Vagina (tissue), 2 donors: ENCODE results near the gene ITPR1. TPM values are rescaled to one million over a fixed set of nuclear protein-coding genes. Genes with fewer than 3 reads are reported as not detected.

ENCODE experiments used
- DNase-seq, 2 donors: peaks; one replicate each; pipeline ENCODE4 v3.0.0-alpha.2; 2017; ENCODE audit errors: extremely low spot score in 2 of 2
- H3K27ac ChIP-seq: fragments of 200-600 bp; sonication (generic); one replicate; pipeline ENCODE4 v1.5.1; 2019
- H3K27me3 ChIP-seq: fragments of 200-600 bp; sonication (generic); one replicate; pipeline ENCODE4 v1.5.1; 2019
- H3K36me3 ChIP-seq, 2 donors: fragments of 200-600 bp; sonication (generic); one replicate each; pipeline ENCODE4 v1.5.1; 2017 to 2019
- H3K4me1 ChIP-seq: fragments of 200-600 bp; sonication (generic); one replicate; pipeline ENCODE4 v1.5.1; 2019
- H3K4me3 ChIP-seq, 2 donors: fragments of 200-600 bp; sonication (generic); 1 replicate in 1 of 2; 2 replicates in 1 of 2; pipeline ENCODE4 v1.5.1; 2016 to 2019
- H3K9me3 ChIP-seq: fragments of 200-600 bp; sonication (generic); one replicate; pipeline ENCODE4 v1.5.1; 2019
- CTCF ChIP-seq, 3 experiments: fragments of 450-650 bp in 2 of 3; fragments of 200-600 bp in 1 of 3; sonication (generic) in 1 of 3; IDR thresholded peaks; one replicate each; pipeline ENCODE4 v1.5.1; 2017 to 2019; ENCODE audit warnings: antibody characterized with exemption in 3 of 3, mild to moderate bottlenecking in 2 of 3, moderate library complexity in 2 of 3
- POLR2A ChIP-seq, 2 donors: fragments of 450-650 bp; IDR thresholded peaks; one replicate each; pipeline ENCODE4 v1.6.1; 2017; ENCODE audit warnings: antibody characterized with exemption in 2 of 2, mild to moderate bottlenecking in 2 of 2, moderate library complexity in 2 of 2
- POLR2AphosphoS5 ChIP-seq, 2 donors: sonication (generic); formaldehyde crosslinking; IDR thresholded peaks; one replicate each; pipeline ENCODE4 v1.9.0; 2017; ENCODE audit warnings: antibody characterized with exemption in 2 of 2, mild to moderate bottlenecking in 2 of 2, low read depth in 1 of 2; ENCODE audit not compliant: insufficient read depth in 1 of 2
- intact Hi-C: fragments of 100-400 bp; cut with DNase I; formaldehyde crosslinking; loops from one replicate; pipeline ENCODE4 v1.15.1; 2023
- total RNA-seq: library from RNA; depleted of rRNA; stranded (reverse); fragments of >200 nt; gene quantifications from one replicate; pipeline ENCODE4 v1.2.3, GENCODE V29; 2016

Gene ITPR1
- total RNA-seq, 1 donor from 2014 or later, result 108 TPM

GRCh38 chr3:4517643-4518311 lies 24.6 kb downstream of the ITPR1 start:
- no peaks in the 10 kb centered on the region for H3K27me3 ChIP-seq
- peaks cover 4% of the 10 kb centered on the region for H3K4me1 ChIP-seq
- TF ChIP-seq CTCF (IDR thresholded peaks at IDR 0.05), result no peak
- no peak for TF ChIP-seq POLR2AphosphoS5 (IDR thresholded peaks at IDR 0.05; ENCODE audit: insufficient read depth in 1 of 2, low read depth in 1 of 2)
- no peak for TF ChIP-seq POLR2A (IDR thresholded peaks at IDR 0.05)
- no peak for DNase-seq
- no peak overlapping the region for H3K4me3 ChIP-seq
- H3K36me3 ChIP-seq, result no peaks in the 10 kb centered on the region
- intact Hi-C loops, result no loop called here
- H3K9me3 ChIP-seq, result no peaks in the 10 kb centered on the region
- no peak overlapping the region for H3K27ac ChIP-seq

GRCh38 chr3:4520033-4520816 lies 27.1 kb downstream of the ITPR1 start:
- Histone ChIP-seq H3K27ac (no peak overlapping the region), H3K4me1 (peaks cover 18% of the 10 kb centered on the region), H3K27me3 (no peaks in the 10 kb centered on the region), H3K4me3 (no peak overlapping the region), H3K36me3 (no peaks in the 10 kb centered on the region), H3K9me3 (no peaks in the 10 kb centered on the region)
- no peak for TF ChIP-seq POLR2AphosphoS5 (IDR thresholded peaks at IDR 0.05; ENCODE audit: insufficient read depth in 1 of 2, low read depth in 1 of 2)
- TF ChIP-seq CTCF (IDR thresholded peaks at IDR 0.05), result no peak
- no peak for TF ChIP-seq POLR2A (IDR thresholded peaks at IDR 0.05)
- intact Hi-C loops, result no loop called here
- DNase-seq, result no peak

GRCh38 chr3:4522947-4523346 lies 29.8 kb downstream of the ITPR1 start:
- no peak overlapping the region for H3K27ac ChIP-seq

GRCh38 chr3:4523710-4524698 lies 30.9 kb downstream of the ITPR1 start:
- Histone ChIP-seq H3K9me3 (no peaks in the 10 kb centered on the region), H3K4me1 (peaks cover 26% of the 10 kb centered on the region), H3K27ac (peak overlapping the region; percentile 34), H3K4me3 (no peak overlapping the region), H3K27me3 (no peaks in the 10 kb centered on the region), H3K36me3 (no peaks in the 10 kb centered on the region)
- TF ChIP-seq POLR2A (IDR thresholded peaks at IDR 0.05), result no peak
- no peak for TF ChIP-seq CTCF (IDR thresholded peaks at IDR 0.05)
- no peak for TF ChIP-seq POLR2AphosphoS5 (IDR thresholded peaks at IDR 0.05; ENCODE audit: insufficient read depth in 1 of 2, low read depth in 1 of 2)
- intact Hi-C loops, result no loop called here
- DNase-seq, result no peak

More at GRCh38 chr3:4522947-4523346, 29.8 kb downstream of the ITPR1 start:
- DNase-seq, result no peak
- Histone ChIP-seq H3K36me3 (no peaks in the 10 kb centered on the region), H3K4me3 (no peak overlapping the region), H3K27me3 (no peaks in the 10 kb centered on the region), H3K4me1 (peaks cover 15% of the 10 kb centered on the region), H3K9me3 (no peaks in the 10 kb centered on the region)
- intact Hi-C loops, result no loop called here
- TF ChIP-seq CTCF (IDR thresholded peaks at IDR 0.05) (no peak), POLR2AphosphoS5 (IDR thresholded peaks at IDR 0.05; ENCODE audit: insufficient read depth in 1 of 2, low read depth in 1 of 2) (no peak), POLR2A (IDR thresholded peaks at IDR 0.05) (no peak)
